GM19463 (cell line): ENCODE results near the gene METTL5.
A peak's percentile ranks its signal among the peaks of the same experiment; 100 is the strongest.

Experiments
- ATAC-seq: cut with Tn5 transposase; IDR thresholded peaks from one replicate; pipeline ENCODE4 v1.9.1; 2021; ENCODE audit warnings: mild to moderate bottlenecking, moderate library complexity; ENCODE audit not compliant: unreplicated experiment

Gene METTL5

DNA sequence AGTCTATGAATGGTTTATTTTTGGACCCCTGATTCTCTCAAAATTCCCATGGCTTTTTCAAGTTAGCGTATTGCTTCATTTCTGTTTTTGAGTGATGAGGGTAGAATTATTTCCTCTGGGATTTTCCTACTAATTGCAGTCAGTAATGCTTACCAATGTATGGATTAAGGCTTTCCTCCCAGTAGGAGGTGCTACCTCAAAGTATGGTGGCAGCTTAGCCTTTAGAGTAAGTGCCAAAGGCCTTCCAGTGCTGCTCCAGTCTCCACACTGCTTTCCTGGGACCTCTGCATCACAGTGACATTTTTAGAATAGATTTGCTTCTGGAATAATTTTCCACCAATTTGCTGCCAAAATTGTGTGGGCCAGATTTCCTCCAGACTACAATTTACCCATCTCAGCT is 42.2 kb downstream of the METTL5 start:
- ATAC-seq = no peak

DNA sequence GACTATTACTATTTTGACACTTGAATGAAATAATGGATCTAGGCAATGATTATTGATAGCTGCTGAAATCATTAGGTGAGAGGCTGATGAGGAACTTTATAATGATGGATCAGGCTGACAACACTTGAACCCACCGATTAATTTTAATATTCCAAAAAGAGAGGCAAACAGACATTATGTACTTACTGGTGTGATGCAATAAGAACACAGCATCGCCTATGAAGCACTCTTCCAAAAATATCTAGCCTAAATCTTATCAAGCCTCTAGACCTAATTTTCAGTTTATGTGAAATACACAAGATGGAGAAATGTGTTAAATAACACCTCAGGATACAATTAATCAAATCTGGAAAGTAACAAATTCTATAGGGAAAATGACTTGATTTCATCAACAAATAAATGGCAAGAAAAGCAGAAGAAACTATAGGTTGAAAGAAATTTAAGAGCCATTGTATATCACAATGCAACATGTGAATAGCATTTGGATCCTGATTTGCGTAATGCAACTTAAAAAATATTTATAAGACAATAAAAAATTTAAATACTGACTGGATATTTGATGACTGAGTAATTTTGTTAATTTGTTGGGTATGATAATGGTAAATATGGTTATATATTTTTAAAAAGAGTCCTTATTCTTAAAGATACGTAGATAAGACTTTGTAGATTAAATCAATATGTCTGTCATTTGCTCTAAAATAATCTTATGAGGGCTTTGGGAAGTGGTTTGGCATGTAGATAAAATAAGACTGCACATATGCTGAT is 43.3 kb downstream of the METTL5 start:
- ATAC-seq = no peak

DNA sequence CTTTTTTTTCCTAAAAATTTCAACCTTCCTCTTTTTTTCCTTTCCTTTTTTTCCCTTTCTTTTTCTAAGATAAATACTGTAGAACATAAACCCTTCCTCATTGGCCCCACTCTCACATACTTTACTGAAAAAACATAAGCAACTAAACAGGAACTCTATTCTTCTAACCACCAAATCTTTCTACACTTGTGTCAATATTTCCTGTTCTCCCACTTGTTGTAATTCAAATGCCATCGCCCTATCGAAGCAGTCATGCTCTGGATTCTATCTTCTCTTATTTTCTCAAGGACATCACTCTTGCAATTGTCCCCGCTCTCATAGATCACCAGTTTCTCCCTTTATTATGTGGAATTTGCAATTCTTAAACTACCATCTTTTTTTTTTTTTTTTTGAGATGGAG is 46.3 kb downstream of the METTL5 start:
- ATAC-seq = no peak

DNA sequence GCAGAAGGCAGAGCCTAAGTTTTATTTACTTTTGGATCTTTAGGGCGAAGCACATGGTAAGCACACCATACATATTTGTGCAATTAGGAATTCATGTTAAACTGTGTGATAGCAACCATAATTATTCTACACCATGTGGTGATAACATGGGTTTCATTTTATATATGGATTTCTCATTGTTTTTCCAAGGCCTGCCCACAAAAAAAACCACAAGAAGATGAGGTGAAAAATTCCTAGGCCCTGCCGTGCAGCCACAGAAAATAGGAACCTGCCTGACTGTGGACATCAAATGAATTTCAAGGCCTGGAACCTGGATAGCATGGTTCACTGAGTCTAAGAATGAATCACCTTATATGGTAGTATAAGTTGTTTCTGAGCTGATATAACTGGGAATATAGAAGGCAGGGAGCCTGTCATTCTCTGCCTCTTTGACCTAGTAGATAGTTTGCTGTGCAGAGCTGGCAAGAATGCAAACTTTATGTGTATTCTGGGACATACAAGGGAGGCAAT is 48.4 kb downstream of the METTL5 start:
- ATAC-seq = no peak

DNA sequence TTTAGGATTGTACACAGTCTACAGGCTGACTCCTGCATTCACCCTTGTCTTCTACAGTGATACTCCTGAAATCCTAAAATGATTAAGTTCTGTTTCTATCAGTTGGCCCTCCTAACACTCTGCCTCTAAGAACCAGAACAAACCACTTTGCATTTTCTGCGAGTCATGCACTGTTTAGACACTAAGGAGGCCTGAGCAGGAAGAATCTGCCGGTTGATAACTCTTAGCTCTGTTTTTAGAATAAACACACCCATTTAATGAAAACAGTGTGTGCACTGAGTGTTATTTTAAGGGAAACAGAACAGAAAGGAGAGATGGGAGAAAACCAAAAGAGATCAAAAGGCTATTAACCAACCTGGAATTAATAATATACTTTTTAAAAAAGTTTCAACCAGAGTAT is 48.9 kb downstream of the METTL5 start:
- no peak for ATAC-seq

DNA sequence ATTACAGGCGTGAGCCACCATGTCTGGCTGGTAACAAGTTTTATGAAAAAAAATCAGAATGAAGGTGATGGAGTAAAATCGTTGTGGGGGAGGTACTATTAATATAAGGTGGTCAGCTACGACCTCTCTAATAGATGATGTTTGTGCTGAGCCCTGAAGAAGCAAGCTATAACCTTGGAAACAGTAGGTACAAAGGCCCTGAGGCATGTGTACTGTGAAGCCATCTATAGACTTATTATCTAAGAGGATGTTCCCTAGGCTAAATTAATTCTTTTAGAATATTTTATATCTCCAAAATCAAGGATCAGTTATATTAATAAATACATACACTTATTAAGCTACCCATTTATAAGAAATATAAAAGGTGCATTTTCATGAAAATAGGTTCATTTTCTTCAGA is 49.4 kb downstream of the METTL5 start:
- no peak for ATAC-seq

DNA sequence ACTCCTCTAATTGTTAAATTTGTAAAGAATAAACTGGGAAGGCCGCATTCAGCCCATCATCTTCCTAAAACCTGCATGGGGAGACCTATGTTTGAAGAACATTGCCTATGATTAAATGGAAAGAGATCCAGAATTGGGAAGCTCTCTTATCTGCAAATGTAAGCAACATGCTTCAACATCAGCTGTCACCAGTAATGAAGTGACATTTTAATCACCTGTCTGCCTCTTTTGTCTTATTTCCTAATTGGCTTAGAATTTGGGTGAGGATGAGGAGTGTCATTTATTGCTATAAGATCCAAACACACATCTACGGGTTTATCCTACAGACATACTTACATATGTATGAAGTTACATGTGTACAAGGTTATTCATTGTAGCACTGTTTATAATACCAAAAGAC is 52.1 kb downstream of the METTL5 start:
- ATAC-seq = no peak

DNA sequence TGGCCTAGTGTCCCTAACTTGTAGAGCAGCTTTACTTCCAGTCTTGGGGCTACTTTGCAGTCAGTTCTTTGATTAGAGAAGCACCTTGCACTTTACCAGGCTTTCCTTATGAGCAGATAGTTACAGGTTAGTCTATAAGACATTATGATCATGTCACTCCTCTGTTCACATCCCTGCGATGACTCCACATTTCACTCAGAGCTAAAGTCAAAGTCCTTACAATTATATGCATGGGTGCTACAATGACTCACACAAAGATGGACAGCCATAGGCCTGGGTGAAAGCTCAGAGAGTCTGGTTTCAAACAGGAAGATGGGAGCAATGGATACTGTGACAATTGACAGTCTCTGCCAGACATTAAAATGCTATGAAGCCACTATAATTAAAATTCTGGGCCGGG is 53.1 kb downstream of the METTL5 start:
- no peak for ATAC-seq

DNA sequence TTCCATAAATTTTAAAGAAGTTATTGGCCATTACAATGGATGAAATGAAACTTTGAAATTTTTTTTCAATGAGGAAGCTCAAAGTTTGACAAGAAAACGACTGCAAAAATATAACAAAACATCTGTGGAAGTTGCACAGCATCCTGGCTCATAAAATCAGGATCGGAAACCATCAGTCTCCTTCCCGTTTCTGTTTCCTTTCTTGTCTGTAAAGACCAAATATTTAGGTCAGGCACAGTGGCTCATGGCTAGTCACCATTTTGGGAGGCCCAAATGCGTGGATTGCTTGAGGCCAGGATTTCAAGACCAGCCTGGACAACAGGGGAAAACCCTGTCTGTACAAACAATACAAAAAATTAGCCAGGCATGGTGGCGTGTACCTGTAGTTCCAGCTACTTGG is 53.7 kb downstream of the METTL5 start:
- no peak for ATAC-seq

DNA sequence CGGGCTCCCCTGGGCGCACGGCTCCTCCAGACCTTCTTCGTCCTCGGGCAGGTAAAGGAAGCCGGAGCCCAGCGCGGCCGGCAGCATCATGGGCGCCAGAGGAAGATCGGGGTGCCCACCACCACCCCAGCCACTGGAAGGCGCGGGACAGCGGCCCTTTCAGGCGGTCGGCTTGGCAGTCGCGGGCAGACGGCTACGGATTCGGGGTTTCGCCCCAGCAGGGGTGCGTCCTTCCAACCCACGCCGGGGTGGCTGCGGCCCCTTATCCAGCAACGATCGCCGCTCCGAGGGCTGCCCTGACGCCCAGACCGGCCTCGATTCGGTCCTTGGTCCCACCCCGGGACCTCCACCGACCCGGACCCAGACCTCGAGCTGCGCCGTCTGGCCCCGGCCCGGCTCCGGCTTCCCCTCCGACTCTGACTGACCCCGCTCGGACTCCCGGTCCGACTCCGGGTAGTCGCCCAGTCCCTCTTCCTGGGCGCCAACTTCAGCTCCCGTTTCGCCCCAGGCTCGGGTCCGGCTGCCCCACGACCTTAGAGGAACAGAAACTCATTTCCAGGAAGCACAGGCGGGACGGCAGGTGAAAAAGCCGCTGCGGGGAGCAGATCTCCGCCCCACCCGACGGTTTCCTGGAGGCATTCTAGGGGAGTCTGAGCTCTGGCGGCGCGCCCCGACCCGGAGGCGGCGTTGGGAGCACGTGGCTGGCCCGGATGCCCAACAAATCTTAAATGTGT is 56.3 kb downstream of the METTL5 start:
- ATAC-seq = no peak

DNA sequence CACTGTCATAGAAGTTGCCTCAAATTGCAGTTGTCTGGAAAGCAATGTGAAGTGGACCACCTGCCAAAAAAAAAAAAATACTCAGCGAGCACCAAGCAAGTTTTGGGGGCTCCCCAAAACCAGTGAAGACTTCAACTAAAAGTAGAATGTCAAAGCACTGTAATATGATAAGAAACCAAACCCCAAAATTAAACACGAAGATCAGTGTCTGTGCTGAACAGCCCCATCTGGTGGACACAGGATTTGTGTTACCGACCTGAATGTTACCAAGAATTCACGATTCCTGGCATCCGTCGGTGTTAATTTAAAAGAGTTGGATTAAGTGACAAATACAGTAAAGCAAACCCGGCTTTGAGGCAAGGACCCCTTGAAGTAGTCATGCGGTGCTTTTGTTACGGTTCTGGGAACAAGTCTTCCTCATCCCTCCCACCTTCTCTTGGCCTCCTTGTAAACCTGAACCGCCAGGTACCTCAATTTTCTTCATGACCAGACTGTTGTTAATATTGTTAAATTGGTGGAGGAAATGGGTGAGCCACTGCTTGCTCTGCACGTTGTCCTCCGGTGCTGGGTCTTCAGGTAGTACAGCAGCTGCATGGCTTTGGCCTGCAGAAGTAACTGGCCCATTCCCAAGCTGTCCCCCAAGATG is 57.3 kb downstream of the METTL5 start:
- ATAC-seq = peak; percentile 49

DNA sequence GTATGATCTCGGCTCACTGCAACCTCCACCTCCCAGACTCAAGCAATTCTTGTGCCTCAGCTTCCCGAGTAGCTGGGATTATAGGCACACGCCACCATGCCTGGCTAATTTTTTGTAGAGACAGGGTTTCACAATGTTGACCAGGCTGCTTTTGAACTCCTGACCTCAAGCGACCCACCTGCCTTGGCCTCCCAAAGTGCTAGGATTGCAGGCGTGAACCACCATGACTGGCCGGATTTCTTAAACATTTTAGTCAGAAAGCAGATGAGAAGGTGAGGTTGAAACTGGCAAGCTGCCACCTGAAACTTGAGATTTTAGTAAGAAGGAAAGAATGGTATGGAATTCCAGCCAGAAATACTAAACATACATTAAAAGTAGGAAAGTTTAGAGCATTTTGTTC is 59.2 kb downstream of the METTL5 start:
- no peak for ATAC-seq

DNA sequence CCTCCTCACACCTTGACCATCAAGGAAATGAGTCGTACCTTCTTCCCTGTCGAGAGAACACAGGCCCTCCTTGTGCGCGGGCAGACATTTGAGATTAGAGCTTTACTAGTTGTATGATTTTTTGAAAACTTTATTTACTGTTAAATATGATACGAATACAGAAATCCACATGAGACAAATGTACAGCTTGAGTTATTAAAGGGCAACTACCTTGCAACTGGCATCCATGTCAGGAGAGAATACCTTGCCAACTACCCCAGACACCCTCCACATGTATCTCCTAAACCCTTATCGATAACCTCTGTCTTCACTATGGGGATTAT is 62.8 kb downstream of the METTL5 start:
- no peak for ATAC-seq
